ENCODE measurements around the gene SART1.

SART1 gene, protein sequence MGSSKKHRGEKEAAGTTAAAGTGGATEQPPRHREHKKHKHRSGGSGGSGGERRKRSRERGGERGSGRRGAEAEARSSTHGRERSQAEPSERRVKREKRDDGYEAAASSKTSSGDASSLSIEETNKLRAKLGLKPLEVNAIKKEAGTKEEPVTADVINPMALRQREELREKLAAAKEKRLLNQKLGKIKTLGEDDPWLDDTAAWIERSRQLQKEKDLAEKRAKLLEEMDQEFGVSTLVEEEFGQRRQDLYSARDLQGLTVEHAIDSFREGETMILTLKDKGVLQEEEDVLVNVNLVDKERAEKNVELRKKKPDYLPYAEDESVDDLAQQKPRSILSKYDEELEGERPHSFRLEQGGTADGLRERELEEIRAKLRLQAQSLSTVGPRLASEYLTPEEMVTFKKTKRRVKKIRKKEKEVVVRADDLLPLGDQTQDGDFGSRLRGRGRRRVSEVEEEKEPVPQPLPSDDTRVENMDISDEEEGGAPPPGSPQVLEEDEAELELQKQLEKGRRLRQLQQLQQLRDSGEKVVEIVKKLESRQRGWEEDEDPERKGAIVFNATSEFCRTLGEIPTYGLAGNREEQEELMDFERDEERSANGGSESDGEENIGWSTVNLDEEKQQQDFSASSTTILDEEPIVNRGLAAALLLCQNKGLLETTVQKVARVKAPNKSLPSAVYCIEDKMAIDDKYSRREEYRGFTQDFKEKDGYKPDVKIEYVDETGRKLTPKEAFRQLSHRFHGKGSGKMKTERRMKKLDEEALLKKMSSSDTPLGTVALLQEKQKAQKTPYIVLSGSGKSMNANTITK

DNA sequence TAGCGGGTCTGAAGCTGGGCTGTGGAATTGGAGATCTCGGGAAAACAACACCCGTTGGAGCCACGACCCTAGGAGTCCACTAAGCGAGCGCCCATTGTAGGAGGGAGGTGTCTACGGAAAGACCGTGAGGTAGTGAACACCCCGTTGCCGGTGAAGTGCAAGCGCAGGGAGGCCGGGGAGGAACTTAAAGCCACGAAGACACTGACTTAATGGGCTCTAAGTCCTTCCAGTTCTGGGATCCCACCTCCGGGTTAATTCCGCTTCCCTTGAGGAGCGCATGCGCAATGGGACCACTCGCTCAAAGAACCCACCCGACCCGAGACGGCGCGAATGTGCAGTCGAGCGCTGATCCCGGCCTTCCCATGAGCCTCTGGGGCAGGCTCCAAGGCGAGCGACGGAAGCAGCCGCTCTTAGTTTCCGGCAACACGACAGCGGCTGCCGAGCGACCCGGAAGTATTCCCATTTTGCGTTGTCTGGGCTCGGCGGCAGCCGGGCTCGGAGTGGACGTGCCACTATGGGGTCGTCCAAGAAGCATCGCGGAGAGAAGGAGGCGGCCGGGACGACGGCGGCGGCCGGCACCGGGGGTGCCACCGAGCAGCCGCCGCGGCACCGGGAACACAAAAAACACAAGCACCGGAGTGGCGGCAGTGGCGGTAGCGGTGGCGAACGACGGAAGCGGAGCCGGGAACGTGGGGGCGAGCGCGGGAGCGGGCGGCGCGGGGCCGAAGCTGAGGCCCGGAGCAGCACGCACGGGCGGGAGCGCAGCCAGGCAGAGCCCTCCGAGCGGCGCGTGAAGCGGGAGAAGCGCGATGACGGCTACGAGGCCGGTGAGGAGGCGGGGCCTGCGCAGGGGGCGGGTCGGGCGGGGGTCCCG lies at the start of gene SART1:
TSS of gene SART1 (plus strand) at position 468 of the 874 bp plus-strand sequence. CDS start at position 515, 47 bp downstream.
- DNase-seq (ENCODE audit: low read depth): peak; percentile 98

DNA sequence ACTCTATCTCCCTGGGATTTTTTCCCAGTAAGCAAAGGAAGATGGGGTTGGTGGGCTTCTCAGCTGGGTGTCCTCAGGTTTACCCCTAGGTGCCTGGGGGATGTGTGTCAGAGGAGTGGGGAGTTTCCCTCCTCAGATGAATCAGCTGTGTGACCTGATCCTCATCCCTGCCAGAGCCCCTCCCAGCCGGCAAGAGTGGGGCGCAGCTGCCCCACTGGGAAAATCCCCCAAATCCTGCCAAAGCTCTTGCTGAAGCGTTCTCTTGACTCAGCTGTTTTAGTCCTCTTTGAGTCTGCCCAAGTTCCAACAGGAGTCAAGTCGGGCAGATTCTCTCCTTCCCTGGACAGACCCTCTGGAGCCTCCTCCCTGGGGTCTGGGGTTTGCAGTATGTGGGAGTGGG lies 48.7 kb upstream of the SART1 start:
- DNase-seq (ENCODE audit: low read depth): no peak

DNA sequence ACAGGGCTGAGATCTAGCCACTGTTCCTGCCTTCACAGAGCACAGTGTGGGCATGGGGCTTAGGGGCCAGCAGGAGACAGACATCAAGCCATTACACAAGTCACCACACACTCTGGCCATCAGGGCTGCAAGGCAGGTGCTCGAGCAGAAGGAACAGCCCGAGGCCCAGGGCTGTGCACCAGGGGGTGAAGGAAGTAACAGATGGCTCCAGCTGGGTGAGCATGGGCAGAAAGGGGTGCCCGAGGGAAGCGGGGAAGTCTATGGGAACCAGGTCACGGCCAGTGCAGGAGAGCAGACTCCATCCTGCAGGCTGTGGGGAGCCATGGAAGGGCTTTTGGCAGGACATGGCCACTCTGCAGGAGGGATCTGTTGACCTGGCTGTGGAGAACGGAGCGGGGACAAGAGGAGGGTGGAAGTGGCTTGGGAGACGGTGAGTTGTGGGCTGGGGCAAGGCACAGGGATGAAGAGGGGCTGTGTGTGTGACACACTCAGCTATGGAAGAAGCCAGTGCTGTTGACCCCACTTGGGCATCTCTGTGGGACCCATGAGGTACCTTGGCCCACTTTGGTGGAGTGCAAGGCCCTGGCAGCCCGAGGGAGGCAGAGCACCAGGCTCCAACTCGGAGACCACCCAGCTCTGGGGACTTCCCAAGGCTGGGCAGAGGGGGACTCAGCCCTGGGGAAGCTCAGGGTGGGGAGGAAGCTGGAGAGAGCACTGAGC lies 46.3 kb upstream of the SART1 start:
- DNase-seq (ENCODE audit: low read depth): no peak

DNA sequence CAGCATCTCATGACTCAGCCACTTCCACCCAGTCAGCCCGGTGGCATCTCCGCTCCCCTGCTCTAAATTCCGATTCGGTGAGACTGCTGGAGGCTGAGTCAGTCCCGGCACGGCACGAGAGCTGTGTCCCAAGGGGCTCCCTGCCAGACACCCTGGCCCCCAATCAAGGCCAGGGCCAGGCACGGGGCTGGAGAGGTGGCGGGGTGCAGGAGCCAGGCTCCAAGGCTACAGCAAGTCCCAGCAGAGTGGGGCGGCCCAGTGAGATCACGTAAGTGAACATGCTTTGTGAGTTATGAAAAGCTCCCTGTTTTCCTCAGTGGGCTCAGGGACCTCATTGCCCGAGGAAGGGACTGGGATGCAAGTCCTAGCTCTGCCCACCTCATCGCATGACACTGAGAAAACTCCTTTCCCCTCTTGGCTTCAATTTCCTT lies 45.7 kb upstream of the SART1 start:
- DNase-seq (ENCODE audit: low read depth): no peak

DNA sequence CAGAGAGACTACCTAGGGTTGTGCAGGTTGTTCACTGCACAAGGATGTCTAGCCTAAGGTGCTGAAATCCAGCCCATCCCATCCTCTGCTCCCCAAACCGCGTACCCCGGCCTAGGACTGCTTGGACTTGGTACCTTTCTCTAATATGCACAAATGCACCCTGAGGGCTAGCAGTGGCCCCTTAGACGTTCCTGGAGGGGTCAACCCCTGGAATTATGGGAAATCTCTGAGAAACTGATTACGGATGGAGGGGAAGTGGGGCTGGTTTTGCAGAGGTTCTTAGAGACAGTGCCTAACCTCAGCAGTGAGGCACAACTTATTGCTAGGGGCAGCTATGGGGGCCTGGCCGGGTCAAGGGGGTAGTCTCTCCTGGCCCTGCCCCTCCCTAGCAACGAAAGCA lies 45.1 kb upstream of the SART1 start:
- no peak for DNase-seq (ENCODE audit: low read depth)

DNA sequence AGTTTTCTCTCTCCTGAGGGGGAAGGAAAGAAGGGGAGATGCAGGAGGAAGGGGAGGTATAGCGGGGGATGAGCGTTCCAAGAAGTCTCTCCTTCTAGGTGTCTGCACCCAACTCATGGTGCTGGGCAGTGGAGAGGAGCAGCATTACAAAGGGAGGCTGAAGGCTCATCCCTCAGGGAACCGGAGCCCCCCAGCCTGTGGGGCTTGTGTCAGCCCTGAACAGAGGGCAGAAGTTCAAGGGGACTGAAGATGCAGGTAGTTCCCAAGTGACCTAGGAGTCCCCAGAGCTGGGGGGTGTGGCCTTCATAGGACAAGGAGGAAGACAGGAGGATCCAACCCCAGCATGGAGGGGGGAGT lies 44.5 kb upstream of the SART1 start:
- DNase-seq (ENCODE audit: low read depth): no peak

DNA sequence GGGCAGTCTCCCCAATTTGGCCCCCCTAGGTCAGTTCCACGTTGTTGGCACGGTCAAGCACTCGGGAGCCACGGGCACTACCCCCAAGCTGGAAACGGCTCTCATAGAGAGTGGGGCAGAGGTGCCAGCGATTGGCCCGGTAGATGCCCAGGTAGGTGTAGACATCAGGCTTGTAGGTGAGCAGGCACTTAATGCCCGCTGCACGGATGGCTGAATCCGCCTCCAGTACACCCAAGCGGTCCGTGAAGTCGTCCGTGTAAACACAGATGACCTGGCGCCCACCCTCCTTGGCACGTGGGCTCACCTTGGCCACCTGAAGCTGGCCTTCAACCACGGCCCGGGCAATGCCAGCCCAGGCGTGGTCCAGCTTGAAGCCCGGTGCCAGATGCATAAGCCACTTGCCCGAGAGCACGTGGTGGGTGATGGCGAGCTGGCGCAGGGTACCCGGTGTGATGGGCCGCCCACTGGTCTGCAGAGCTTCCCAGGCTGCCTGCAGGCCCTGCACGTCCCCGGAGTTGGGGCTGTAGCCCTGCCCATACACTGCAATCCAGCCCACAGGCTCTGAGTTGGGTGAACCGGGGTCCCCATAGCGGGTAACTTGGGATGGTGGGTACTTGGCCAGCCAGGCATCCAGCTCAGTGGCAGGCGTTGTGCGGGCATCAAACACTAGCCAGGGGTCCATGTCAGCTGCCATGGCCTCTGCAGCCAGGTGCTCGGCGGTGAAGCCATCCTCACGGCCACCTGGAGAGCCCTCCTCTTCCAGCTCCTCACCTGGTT lies 43.9 kb upstream of the SART1 start:
- DNase-seq (ENCODE audit: low read depth): no peak

DNA sequence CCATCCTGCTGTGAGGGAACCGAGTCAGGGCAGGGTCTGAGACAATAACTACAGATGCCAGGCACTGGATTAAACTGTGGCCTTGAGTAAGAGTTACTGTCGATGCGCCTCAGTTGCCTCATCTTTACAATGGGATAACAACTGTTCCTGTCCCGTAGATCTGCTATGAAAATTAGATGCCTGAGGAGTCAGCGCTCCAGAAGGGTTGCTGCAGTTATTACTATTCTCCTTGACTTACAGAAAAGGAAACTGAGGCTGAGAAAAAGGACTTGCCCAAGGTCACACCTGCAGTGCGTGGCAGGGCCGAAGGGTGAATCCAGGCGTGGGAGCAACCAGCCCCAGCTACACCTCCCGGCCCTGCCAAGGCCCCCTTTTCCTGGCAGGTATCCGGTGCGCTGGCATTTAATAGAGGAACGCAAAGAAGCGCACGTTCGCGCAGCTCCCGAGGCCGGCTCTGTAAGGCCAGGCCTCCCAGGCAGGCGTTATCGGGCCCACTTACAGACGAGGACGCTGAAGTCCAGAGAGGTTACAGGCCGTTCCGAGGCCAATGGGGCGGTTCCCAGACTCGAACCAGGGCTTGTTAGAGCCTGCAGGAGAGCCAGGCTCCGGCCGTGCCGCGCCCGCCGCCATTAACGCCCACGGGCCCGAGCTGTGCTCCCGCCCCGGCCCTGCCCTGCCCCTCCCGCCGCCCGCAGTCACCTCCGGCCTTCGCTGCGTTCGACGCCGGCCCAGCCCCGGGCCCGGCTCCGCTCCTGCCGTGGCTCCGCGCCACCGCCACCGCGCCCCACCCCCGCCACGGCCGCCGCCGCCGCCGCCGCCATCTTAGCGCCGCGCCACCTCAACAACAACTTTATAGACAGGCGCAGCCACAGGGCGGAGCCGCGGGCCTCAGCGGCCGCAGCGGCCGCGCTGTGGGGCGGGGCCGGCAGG lies 43.1 kb upstream of the SART1 start, which contains the start of gene C11orf68:
TSS of gene C11orf68 (minus strand) at position 852 of the 930 bp plus-strand sequence. CDS start at position 821, 31 bp downstream.
- DNase-seq (ENCODE audit: low read depth): no peak

DNA sequence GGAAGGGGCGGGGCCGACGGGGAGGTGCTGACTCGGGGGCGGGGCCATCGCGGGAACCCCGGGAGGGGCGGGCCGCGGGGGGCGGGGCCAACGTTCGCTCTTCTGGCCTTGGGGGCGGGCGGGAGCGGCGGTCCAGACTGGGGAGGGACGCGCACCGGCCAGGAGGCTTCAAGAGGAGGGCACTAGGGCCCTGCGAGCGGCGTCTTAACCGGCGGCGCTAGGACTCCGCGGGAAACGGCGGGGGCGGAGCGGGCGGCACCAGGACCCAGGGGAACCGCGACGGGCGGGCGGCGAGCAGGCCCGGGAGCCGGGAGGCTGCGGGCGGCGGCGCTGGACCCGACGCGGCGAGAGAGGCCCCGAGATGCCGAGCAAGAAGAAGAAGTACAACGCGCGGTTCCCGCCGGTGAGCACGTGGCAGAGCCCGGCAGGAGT lies 42.4 kb upstream of the SART1 start, which contains the start of gene DRAP1:
TSS of gene DRAP1 (plus strand) at position 286 of the 432 bp plus-strand sequence. CDS start at position 362, 76 bp downstream.
- peak; percentile 99 for DNase-seq (ENCODE audit: low read depth)

DNA sequence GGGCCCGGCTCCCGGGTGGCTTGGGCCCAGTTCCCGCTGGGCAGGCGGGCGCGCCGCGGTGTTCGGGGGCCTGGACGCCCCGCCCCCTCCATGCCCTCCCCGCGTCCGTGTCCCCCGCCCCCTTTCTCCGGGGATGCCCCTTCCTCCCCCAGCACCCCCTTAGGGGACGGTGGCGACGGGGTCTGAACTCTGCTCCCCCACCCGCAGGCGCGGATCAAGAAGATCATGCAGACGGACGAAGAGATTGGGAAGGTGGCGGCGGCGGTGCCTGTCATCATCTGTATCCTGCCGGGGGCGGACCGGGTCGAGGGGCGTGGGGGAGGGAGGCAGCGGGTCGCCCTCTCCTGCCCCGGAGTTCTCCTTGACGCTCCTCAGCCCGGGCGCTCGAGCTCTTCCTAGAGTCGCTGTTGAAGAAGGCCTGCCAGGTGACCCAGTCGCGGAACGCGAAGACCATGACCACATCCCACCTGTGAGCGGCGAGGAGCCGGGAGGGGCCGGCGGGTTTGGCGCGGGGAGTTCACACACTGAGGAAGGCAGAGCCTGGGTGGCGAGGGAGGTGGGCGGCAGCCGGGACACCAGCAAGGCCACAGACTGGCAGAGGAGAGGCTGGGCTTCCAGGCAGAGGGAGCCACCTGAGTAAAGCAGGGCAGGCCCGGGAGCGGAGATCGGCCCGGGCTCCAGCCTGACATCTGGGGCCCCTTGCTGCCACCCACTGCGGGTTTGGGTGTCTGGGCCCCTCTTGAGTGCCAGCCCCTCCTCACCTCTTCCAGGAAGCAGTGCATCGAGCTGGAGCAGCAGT lies 41.8 kb upstream of the SART1 start:
- DNase-seq (ENCODE audit: low read depth): peak; percentile 64

DNA sequence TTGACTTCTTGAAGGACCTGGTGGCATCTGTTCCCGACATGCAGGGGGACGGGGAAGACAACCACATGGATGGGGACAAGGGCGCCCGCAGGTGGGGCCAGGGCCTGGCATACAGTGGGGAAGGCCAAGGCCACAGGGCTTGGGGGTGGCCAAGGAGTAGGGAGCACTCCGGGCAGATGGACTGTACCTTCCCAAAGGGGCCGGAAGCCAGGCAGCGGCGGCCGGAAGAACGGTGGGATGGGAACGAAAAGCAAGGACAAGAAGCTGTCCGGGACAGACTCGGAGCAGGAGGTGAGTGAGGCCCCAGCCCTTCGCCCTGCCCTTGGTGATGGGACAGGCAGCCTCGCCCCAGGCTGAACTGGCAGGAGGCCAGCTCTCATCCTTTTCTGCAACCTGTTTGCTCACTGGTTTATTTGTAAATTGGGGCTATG lies 41.1 kb upstream of the SART1 start:
- DNase-seq (ENCODE audit: low read depth): no peak

DNA sequence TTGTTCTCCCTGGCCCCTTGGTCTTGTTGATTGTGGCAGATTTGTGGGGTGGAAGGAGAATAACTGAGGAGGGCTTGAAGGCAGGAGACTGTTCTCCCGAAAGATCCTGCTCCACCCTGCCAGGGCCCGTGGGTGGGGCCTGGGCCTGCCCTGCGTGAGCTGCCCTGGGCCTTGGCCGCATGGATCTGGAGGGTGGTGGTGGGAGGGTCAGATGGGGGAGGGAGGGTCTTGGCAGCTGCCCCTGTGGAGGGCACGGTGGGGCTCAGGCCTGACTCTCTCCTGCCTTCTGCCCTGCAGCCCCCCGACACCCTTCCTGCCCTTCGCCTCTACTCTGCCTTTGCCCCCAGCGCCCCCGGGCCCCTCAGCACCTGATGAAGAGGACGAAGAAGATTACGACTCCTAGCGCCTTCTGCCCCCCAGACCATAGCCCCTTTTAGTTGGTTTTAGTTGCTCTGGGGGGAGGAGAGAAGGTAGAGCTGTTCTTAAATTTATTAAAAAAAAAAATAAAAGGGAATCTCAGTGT lies 40.4 kb upstream of the SART1 start:
- no peak for DNase-seq (ENCODE audit: low read depth)

DNA sequence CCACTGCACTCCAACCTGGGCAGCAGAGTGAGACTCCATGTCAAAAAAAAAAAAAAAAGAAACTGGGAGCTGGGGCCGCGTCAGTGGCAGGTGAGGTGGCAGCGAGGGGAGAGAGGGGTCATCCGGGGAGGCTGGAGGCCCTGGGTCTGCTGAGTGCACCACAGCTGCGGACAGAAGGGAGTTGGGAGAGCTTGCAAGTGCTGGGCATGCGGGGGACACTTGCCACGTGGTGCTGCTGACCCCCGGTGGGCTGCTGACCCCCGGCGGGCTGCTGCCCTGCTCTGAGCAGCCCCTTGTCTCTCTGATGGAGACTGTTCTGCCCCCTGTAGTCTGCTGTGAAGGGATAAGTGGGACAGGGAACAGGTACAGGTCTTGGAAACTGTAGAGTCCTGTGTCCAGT lies 39.7 kb upstream of the SART1 start:
- DNase-seq (ENCODE audit: low read depth): no peak

DNA sequence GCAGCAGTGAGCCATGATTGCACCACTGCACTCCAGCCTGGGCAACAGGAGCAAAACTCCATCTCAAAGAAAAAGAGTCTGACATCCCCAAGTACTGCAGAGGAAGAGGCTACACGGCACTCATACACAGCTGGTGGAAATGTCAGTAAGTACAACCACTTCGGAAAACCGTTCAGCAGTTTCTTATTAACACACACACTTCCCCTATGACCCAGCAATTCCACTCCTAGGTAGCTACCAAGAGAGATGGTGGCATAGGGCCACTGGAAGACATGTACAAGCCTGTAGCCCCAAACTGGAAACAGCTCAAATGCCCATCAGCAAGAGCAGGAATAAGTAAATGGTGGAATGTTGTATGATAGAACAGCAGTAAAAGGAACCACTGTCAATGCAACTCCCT lies 39.0 kb upstream of the SART1 start:
- no peak for DNase-seq (ENCODE audit: low read depth)

DNA sequence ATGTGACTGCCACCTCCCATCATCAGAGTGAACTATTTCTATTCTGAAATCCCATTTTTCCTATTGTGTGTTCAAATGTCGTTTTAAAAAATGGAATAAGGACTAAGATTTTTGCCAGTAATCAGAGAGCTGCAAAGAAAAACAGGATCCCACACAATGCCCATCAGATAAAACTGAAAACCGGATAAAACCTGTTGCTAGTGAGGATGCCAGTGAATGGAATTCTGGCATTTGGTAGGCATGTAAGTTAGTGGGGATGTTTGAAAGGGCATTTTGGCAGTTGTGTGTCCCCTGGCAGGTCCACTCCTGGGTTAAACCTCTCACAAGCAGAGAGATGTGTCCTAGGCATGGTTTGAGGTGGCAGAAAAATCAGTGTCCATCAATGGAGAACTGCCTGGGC lies 36.1 kb upstream of the SART1 start:
- DNase-seq (ENCODE audit: low read depth): no peak

DNA sequence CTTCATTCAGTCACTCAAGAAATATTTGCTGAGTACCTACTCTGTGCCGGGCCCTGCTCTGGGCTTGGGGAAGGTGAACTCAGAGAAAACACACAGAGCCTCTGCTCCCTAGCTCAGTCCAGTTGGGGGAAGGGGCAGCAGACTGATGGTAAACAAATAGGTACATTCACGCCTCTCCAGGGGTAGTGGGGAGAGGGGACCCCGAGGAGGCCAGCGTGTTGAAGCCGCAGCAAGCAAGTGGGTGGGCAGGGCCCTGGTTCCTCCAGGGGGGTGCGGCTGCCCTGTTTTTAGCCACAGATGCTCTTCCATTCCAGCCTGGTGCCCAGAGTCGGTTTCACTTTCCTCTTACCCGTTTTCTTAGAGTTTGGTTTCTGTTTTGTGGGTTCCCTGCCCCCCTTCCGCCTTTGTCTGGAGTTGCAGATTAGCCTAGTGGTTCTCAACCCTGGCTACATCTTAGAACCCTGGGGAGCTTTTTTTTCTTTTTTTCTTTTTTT lies 33.6 kb upstream of the SART1 start:
- DNase-seq (ENCODE audit: low read depth): peak; percentile 55

DNA sequence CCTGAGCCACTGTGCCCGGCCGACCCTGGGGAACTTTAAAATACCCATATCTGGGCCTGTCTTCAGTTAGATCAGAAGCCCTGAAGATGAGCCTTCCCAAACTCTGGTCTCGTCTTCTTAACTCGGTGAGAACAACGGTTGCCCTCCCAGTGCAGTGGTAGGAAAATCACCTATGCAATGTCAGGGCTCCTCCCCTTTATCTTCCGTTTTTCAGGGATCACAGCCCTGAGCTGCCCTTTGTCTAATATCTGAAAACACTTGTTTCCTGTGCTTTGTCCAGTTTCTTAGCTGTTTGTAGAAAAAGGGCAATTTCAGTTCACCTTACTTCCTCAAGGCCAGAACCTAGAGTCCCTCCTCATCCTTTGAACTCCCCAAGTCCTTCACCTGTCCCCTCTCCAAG lies 32.9 kb upstream of the SART1 start:
- DNase-seq (ENCODE audit: low read depth): no peak
